ENCODE measurements around the gene TOLLIP. TPM values are rescaled to one million over a fixed set of nuclear protein-coding genes. Genes with fewer than 3 reads are reported as not detected.

The TOLLIP gene
- total and polyA plus RNA-seq, 12 donors, result 19.0 to 53.6 (median 42.6) TPM

GRCh38 chr11:1295086-1295485, 14.3 kb downstream of the TOLLIP start:
- intact Hi-C loops (cut with DNase I), result loop anchor here in 1 of 10 donors (10.0 kb wide), 1 partner anchor 220 kb away; no protein-coding TSS in a partner anchor
- no peak overlapping the region for H3K4me3 ChIP-seq
- H3K27me3 ChIP-seq, result no peaks in the 10 kb centered on the region
- H3K36me3 ChIP-seq, result peaks cover 0 to 54% (median 10%) of the 10 kb centered on the region in 9 donors
- 87 to 92% methylated on average over 22 of the region's 22 CpGs for WGBS, 2 donors
- no peak overlapping the region for H3K27ac ChIP-seq
- no peak for TF ChIP-seq CTCF (IDR thresholded peaks at IDR 0.05)
- no peak for ATAC-seq
- H3K4me1 ChIP-seq, result peaks cover 9 to 38% (median 27%) of the 10 kb centered on the region in 9 donors
- DNase-seq, result no peak
- H3K9me3 ChIP-seq, result no peaks in the 10 kb centered on the region

GRCh38 chr11:1293619-1294015, 15.8 kb downstream of the TOLLIP start:
- Histone ChIP-seq H3K4me3 (no peak overlapping the region), H3K36me3 (peaks cover 0 to 69% (median 23%) of the 10 kb centered on the region in 9 donors), H3K9me3 (no peaks in the 10 kb centered on the region), H3K27ac (no peak overlapping the region), H3K4me1 (peaks cover 4 to 25% (median 16%) of the 10 kb centered on the region in 9 donors), H3K27me3 (no peaks in the 10 kb centered on the region)
- 89 to 90% methylated on average over 13 of the region's 13 CpGs for WGBS, 2 donors
- DNase-seq (no peak), ATAC-seq (peak in 2 of 8 donors; percentile 10 to 36)
- TF ChIP-seq CTCF (IDR thresholded peaks at IDR 0.05), result peak in 6 of 9 donors; percentile 22 to 35 (median 30)
- intact Hi-C loops (cut with DNase I), result loop anchor here in 1 of 10 donors (10.0 kb wide), 1 partner anchor 221 kb away; no protein-coding TSS in a partner anchor

GRCh38 chr11:1292644-1293618, 16.5 kb downstream of the TOLLIP start:
- Histone ChIP-seq H3K9me3 (no peaks in the 10 kb centered on the region), H3K4me1 (peaks cover 0 to 18% (median 9%) of the 10 kb centered on the region in 9 donors), H3K36me3 (peaks cover 0 to 72% (median 23%) of the 10 kb centered on the region in 9 donors), H3K4me3 (no peak overlapping the region), H3K27me3 (no peaks in the 10 kb centered on the region), H3K27ac (no peak overlapping the region)
- no peak for DNase-seq
- intact Hi-C loops (cut with DNase I), result loop anchor here in 1 of 10 donors (10.0 kb wide), 1 partner anchor 222 kb away; no protein-coding TSS in a partner anchor
- peak in 1 of 8 donors; percentile 27 for ATAC-seq
- 77 to 80% methylated on average over 43 of the region's 43 CpGs for WGBS, 2 donors
- TF ChIP-seq CTCF (IDR thresholded peaks at IDR 0.05), result no peak

- Histone ChIP-seq H3K4me3 (no peak overlapping the region), H3K4me1 (peaks cover 0 to 10% (median 1%) of the 10 kb centered on the region in 9 donors), H3K27ac (no peak overlapping the region), H3K9me3 (no peaks in the 10 kb centered on the region), H3K27me3 (no peaks in the 10 kb centered on the region), H3K36me3 (peaks cover 0 to 69% (median 23%) of the 10 kb centered on the region in 9 donors)
- TF ChIP-seq CTCF (IDR thresholded peaks at IDR 0.05), result no peak
- ATAC-seq, result peak in 1 of 8 donors; percentile 10
- intact Hi-C loops (cut with DNase I), result loop anchor here in 1 of 10 donors (10.0 kb wide), 1 partner anchor 223 kb away; no protein-coding TSS in a partner anchor
- WGBS, 2 donors, result 89 to 90% methylated on average over 10 of the region's 10 CpGs
- DNase-seq, result no peak
These were observed 17.3 kb downstream of the TOLLIP start for GRCh38 chr11:1292018-1292643.
